Measurements from ENCODE around the gene CTBP1. TPM values are rescaled to one million over a fixed set of nuclear protein-coding genes. Genes with fewer than 3 reads are reported as not detected.

CTBP1 gene
- total RNA-seq, 3 donors from 2014 or later: 130 to 159 (median 133) TPM

GRCh38 chr4:1220566-1220965 lies 28.4 kb downstream of the CTBP1 start:
- no peak for DNase-seq (ENCODE audit: low spot score in 2 of 2)
- TF ChIP-seq POLR2AphosphoS5 (IDR thresholded peaks at IDR 0.05): no peak
- no peak for TF ChIP-seq POLR2A (IDR thresholded peaks at IDR 0.05)
- TF ChIP-seq CTCF (IDR thresholded peaks at IDR 0.05): no peak
- H3K27me3 ChIP-seq: no peaks in the 10 kb centered on the region
- H3K4me1 ChIP-seq: no peaks in the 10 kb centered on the region
- H3K9me3 ChIP-seq: no peaks in the 10 kb centered on the region
- H3K36me3 ChIP-seq: no peaks in the 10 kb centered on the region
- no peak overlapping the region for H3K4me3 ChIP-seq
- H3K27ac ChIP-seq: no peak overlapping the region
- intact Hi-C loops (cut with DNase I; ENCODE audit: low total_unique reads): no loop called here

- intact Hi-C loops (cut with DNase I; ENCODE audit: low total_unique reads): loop anchor here (10.0 kb wide), 1 partner anchor 465 kb away; no protein-coding TSS in a partner anchor
- H3K36me3 ChIP-seq: no peaks in the 10 kb centered on the region
These were observed 29.4 kb downstream of the CTBP1 start for GRCh38 chr4:1219566-1219950.

GRCh38 chr4:1218634-1219565 lies 30.0 kb downstream of the CTBP1 start:
- no peaks in the 10 kb centered on the region for H3K36me3 ChIP-seq
- H3K27ac ChIP-seq: no peak overlapping the region
- no peaks in the 10 kb centered on the region for H3K4me1 ChIP-seq

More at GRCh38 chr4:1219566-1219950, 29.4 kb downstream of the CTBP1 start:
- H3K27ac ChIP-seq: no peak overlapping the region
- DNase-seq (ENCODE audit: low spot score in 2 of 2): no peak
- H3K27me3 ChIP-seq: no peaks in the 10 kb centered on the region
- no peaks in the 10 kb centered on the region for H3K9me3 ChIP-seq
- no peak overlapping the region for H3K4me3 ChIP-seq
- no peaks in the 10 kb centered on the region for H3K4me1 ChIP-seq
- no peak for TF ChIP-seq POLR2AphosphoS5 (IDR thresholded peaks at IDR 0.05)
- no peak for TF ChIP-seq POLR2A (IDR thresholded peaks at IDR 0.05)
- no peak for TF ChIP-seq CTCF (IDR thresholded peaks at IDR 0.05)

GRCh38 chr4:1217366-1217765 lies 31.6 kb downstream of the CTBP1 start:
- TF ChIP-seq POLR2AphosphoS5 (IDR thresholded peaks at IDR 0.05) (no peak), CTCF (IDR thresholded peaks at IDR 0.05) (no peak), POLR2A (IDR thresholded peaks at IDR 0.05) (no peak)
- peaks cover 0 to under 1% of the 10 kb centered on the region in 2 donors for H3K4me1 ChIP-seq
- H3K9me3 ChIP-seq: no peaks in the 10 kb centered on the region
- no peak overlapping the region for H3K27ac ChIP-seq
- no peak overlapping the region for H3K4me3 ChIP-seq
- DNase-seq (ENCODE audit: low spot score in 2 of 2): no peak
- H3K36me3 ChIP-seq: no peaks in the 10 kb centered on the region
- no peaks in the 10 kb centered on the region for H3K27me3 ChIP-seq
- intact Hi-C loops (cut with DNase I; ENCODE audit: low total_unique reads): loop anchor here (10.0 kb wide), 1 partner anchor 463 kb away; no protein-coding TSS in a partner anchor

More at GRCh38 chr4:1218634-1219565, 30.0 kb downstream of the CTBP1 start:
- intact Hi-C loops (cut with DNase I; ENCODE audit: low total_unique reads): loop anchor here (10.0 kb wide), 1 partner anchor 464 kb away; no protein-coding TSS in a partner anchor
- Histone ChIP-seq H3K27me3 (no peaks in the 10 kb centered on the region), H3K9me3 (no peaks in the 10 kb centered on the region), H3K4me3 (no peak overlapping the region)
- DNase-seq (ENCODE audit: low spot score in 2 of 2): no peak
- TF ChIP-seq POLR2AphosphoS5 (IDR thresholded peaks at IDR 0.05): no peak
- TF ChIP-seq CTCF (IDR thresholded peaks at IDR 0.05): no peak
- no peak for TF ChIP-seq POLR2A (IDR thresholded peaks at IDR 0.05)

- no peaks in the 10 kb centered on the region for H3K9me3 ChIP-seq
- DNase-seq (ENCODE audit: low spot score in 2 of 2): no peak
- no peaks in the 10 kb centered on the region for H3K36me3 ChIP-seq
- intact Hi-C loops (cut with DNase I; ENCODE audit: low total_unique reads): loop anchor here (10.0 kb wide), 1 partner anchor 462 kb away; no protein-coding TSS in a partner anchor
- TF ChIP-seq CTCF (IDR thresholded peaks at IDR 0.05) (no peak), POLR2A (IDR thresholded peaks at IDR 0.05) (no peak), POLR2AphosphoS5 (IDR thresholded peaks at IDR 0.05) (no peak)
- H3K27me3 ChIP-seq: no peaks in the 10 kb centered on the region
- H3K27ac ChIP-seq: peak overlapping the region in 1 of 2 donors; percentile 5
- peak overlapping the region in 1 of 3 donors; percentile 5 for H3K4me3 ChIP-seq
- peaks cover 0 to 3% of the 10 kb centered on the region in 2 donors for H3K4me1 ChIP-seq
These were observed 32.0 kb downstream of the CTBP1 start for GRCh38 chr4:1216869-1217294.

All from breast epithelium (tissue), 4 donors.